Measurements from ENCODE around the gene RPTOR. TPM values are rescaled to one million over a fixed set of nuclear protein-coding genes. Genes with fewer than 3 reads are reported as not detected.

Gene RPTOR
- total and polyA plus RNA-seq, 4 donors: 12.4 to 46.1 (median 29.7) TPM

DNA sequence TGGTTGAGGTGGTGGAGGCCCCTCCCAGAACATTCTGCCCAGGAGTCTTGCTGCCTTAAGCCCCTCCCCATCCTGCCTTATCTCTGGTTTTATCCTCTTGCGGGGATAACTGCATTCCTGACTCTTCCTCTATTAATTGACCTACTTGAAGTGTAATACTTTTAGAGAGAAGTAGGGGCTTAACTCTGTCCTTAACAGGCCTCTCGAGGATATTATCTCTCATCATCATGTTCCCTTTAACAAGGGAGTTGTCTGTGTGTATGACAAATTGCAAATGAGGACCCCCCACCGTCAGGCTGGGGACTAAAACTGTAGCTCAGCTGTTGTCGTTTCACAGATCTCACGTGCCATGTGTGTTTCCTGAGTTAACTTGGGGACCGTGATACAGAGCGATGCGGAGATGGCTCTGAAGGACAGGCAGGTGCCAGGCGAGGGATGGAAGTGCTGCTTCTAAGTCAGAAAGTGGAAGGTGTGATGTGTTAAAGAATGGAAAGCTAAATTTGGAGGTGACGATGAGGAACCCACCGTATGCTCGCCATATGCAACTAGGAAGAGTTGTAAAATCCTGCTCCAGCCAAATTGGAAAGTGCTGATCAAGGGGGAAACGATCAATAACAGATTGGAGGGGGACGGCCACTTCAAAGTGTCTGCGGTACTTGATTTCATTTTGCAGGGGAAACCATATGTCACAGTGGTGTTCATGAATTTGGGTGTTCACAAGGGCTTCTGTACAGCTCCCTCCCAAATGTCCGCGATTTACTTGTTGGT is 106.3 kb downstream of the RPTOR start:
- Histone ChIP-seq H3K9me3 (ENCODE audit: control insufficient read depth in 4 of 4, insufficient read depth in 3 of 4, low read length in 3 of 4) (peaks cover 0 to 1% (median 0%) of the 10 kb centered on the region in 4 donors), H3K4me3 (no peak overlapping the region), H3K27ac (ENCODE audit: low read depth in 1 of 2, low read length in 1 of 2) (no peak overlapping the region), H3K4me1 (ENCODE audit: control insufficient read depth in 5 of 5, insufficient read depth in 5 of 5, low read length in 5 of 5) (peaks cover 0 to 12% (median 6%) of the 10 kb centered on the region in 5 donors), H3K36me3 (ENCODE audit: control insufficient read depth in 4 of 4, insufficient read depth in 4 of 4, low read length in 4 of 4) (peaks cover 0 to 3% (median 0%) of the 10 kb centered on the region in 4 donors), H3K27me3 (ENCODE audit: control insufficient read depth in 3 of 3, insufficient read depth in 3 of 3, low read length in 2 of 3) (no peaks in the 10 kb centered on the region), H3K9ac (ENCODE audit: insufficient read depth in 1 of 2, low read length in 2 of 2) (no peak overlapping the region)
- DNase-seq (no peak), ATAC-seq (ENCODE audit: insufficient read depth, low FRiP score) (no peak)
- TF ChIP-seq, protein P1, sequence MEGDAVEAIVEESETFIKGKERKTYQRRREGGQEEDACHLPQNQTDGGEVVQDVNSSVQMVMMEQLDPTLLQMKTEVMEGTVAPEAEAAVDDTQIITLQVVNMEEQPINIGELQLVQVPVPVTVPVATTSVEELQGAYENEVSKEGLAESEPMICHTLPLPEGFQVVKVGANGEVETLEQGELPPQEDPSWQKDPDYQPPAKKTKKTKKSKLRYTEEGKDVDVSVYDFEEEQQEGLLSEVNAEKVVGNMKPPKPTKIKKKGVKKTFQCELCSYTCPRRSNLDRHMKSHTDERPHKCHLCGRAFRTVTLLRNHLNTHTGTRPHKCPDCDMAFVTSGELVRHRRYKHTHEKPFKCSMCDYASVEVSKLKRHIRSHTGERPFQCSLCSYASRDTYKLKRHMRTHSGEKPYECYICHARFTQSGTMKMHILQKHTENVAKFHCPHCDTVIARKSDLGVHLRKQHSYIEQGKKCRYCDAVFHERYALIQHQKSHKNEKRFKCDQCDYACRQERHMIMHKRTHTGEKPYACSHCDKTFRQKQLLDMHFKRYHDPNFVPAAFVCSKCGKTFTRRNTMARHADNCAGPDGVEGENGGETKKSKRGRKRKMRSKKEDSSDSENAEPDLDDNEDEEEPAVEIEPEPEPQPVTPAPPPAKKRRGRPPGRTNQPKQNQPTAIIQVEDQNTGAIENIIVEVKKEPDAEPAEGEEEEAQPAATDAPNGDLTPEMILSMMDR (IDR thresholded peaks at IDR 0.05; ENCODE audit: control extremely low read depth, extremely low read depth): no peak
- 92% methylated on average over 17 of the region's 17 CpGs for WGBS, 2 donors

DNA sequence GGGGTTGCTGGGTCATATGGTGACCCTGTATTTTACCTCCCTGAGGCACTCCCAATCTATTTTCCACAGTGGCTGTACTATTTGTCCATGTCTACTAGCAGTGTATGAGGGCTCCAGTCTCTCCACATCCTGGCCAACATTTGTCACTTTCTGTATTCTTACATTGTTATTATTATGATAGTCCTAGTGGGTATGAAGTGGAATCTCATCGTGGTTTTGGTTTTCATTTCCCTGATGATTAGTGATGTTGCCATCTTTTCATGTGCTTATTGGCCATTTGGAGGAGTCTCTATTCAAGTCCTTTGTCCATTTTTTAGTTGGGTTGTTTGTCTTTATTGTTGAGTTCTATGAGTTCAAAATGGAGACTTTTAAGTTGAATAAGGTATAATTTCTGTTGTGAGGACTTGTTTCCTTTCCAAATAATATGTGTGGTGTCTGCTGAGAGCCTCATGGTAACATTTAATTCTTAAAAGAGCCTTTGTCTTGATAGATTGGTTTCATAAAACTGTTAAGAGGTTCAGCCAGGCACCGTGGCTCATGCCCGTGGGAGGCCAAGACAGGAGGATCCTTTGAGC is 108.2 kb downstream of the RPTOR start:
- WGBS, 2 donors: 90% methylated on average over 3 of the region's 3 CpGs
- no peaks in the 10 kb centered on the region for H3K36me3 ChIP-seq (ENCODE audit: control insufficient read depth in 4 of 4, insufficient read depth in 4 of 4, low read length in 4 of 4)
- TF ChIP-seq, protein P1 (IDR thresholded peaks at IDR 0.05; ENCODE audit: control extremely low read depth, extremely low read depth): no peak
- H3K9me3 ChIP-seq (ENCODE audit: control insufficient read depth in 4 of 4, insufficient read depth in 3 of 4, low read length in 3 of 4): peaks cover 0 to 7% (median 2%) of the 10 kb centered on the region in 4 donors
- no peaks in the 10 kb centered on the region for H3K27me3 ChIP-seq (ENCODE audit: control insufficient read depth in 3 of 3, insufficient read depth in 3 of 3, low read length in 2 of 3)
- no peak overlapping the region for H3K27ac ChIP-seq (ENCODE audit: low read depth in 1 of 2, low read length in 1 of 2)
- no peak overlapping the region for H3K9ac ChIP-seq (ENCODE audit: insufficient read depth in 1 of 2, low read length in 2 of 2)
- DNase-seq (no peak), ATAC-seq (ENCODE audit: insufficient read depth, low FRiP score) (no peak)
- peaks cover 0 to 12% (median 6%) of the 10 kb centered on the region in 5 donors for H3K4me1 ChIP-seq (ENCODE audit: control insufficient read depth in 5 of 5, insufficient read depth in 5 of 5, low read length in 5 of 5)
- no peak overlapping the region for H3K4me3 ChIP-seq

DNA sequence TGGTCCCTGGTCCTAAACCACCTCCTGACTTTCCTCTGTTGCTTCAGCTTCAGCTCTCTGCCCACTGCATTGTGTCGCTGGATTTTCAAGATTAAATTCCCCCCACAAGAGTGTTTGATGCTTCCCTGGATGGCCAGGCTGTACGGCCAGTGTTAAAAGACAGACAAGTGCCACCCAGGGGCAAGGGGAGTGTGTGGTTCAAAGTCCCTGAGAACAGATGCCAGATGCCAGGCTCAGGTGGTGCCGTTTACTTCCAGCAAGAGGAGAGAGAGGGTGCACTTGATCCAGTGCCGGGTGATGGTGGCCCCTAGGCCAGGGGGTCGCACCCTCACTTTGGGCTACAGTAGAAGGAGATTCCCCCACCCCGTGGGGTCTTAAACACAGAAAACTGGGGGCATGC is 109.2 kb downstream of the RPTOR start:
- Histone ChIP-seq H3K9me3 (ENCODE audit: control insufficient read depth in 4 of 4, insufficient read depth in 3 of 4, low read length in 3 of 4) (peaks cover 0 to 7% (median 2%) of the 10 kb centered on the region in 4 donors), H3K9ac (ENCODE audit: insufficient read depth in 1 of 2, low read length in 2 of 2) (no peak overlapping the region), H3K36me3 (ENCODE audit: control insufficient read depth in 4 of 4, insufficient read depth in 4 of 4, low read length in 4 of 4) (no peaks in the 10 kb centered on the region), H3K27me3 (ENCODE audit: control insufficient read depth in 3 of 3, insufficient read depth in 3 of 3, low read length in 2 of 3) (no peaks in the 10 kb centered on the region), H3K4me3 (no peak overlapping the region), H3K27ac (ENCODE audit: low read depth in 1 of 2, low read length in 1 of 2) (no peak overlapping the region), H3K4me1 (ENCODE audit: control insufficient read depth in 5 of 5, insufficient read depth in 5 of 5, low read length in 5 of 5) (peaks cover 0 to 12% (median 6%) of the 10 kb centered on the region in 5 donors)
- DNase-seq: no peak
- TF ChIP-seq, protein P1 (IDR thresholded peaks at IDR 0.05; ENCODE audit: control extremely low read depth, extremely low read depth): no peak
- WGBS, 2 donors: 94 to 97% methylated on average over 6 of the region's 6 CpGs
- no peak for ATAC-seq (ENCODE audit: insufficient read depth, low FRiP score)

All from lung (tissue), 12 donors.